GM18870 (cell line): Measurements from ENCODE around the gene SEMA4B.
"Not testable (repeated sequence)": the region's sequence is repeated elsewhere in the genome, so short reads cannot be mapped to it uniquely, and the experiment has no call there.

Experiments
- ATAC-seq: cut with Tn5 transposase; IDR thresholded peaks from one replicate; pipeline ENCODE4 v1.9.1; 2021; ENCODE audit warnings: moderate library complexity; ENCODE audit not compliant: unreplicated experiment

SEMA4B gene

DNA sequence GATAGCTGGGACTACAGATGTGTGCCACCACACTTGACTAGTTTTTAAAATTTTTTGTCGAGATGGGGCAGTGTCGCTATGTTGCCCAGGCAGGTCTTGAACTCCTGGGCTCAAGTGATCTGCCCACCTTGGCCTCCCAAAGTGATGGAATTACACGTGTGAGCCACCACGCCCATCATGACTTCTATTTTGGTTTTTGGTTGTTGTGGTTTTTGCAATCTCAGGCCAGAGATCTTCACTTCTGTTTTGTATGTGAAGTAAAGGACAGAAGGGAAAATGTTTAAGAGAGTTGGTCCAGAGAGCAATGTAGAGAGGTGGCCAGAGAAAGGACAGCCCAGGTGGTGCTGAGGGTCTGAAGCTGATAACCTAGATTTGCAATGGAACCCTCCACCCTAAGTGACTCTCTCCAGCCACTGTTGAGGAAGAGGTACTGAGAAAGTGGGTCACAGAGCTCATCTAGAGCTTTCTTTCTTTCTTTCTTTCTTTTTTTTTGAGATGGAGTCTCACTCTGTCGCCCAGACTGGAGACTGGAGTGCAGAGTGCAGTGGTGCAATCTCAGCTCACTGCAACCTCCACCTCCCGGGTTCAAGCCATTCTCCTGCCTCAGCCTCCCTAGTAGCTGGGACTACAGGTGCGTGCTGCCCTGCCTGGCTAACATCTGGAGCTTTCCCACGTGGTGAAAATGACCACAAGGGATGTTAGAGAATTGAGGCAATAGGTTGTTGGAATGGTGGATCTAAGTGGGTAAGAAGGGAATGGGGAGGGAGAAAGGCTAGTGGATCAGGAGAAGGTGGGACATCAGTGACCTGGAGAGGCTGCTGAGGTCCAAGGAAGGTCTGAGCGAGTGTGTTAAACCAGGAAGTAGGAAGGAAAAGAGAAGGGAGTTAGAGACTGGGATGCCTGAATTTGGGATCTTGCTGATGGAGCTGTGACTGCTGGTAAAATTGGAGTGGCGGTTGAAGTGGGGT is 22.4 kb upstream of the SEMA4B start:
- ATAC-seq = no peak

DNA sequence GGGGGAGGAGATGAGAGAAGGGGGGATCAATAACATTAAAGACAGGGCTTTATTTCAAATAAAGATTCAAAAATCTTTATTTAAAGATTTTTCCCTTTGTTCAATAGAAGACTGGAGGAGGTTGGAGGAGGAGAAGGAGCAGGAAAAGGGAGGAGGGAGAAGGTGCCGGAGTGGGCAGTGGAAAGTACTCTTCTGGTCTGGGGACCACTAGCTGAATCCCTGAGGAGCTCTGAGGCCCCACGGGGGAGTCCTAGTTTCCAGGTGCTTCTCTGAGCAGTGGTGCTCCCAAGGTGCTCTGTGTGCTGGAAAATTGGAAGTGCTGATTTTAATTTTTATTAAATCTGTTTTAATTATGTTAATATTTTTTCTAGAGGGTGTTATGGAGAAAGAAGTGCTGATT is 19.4 kb upstream of the SEMA4B start:
- ATAC-seq = no peak

DNA sequence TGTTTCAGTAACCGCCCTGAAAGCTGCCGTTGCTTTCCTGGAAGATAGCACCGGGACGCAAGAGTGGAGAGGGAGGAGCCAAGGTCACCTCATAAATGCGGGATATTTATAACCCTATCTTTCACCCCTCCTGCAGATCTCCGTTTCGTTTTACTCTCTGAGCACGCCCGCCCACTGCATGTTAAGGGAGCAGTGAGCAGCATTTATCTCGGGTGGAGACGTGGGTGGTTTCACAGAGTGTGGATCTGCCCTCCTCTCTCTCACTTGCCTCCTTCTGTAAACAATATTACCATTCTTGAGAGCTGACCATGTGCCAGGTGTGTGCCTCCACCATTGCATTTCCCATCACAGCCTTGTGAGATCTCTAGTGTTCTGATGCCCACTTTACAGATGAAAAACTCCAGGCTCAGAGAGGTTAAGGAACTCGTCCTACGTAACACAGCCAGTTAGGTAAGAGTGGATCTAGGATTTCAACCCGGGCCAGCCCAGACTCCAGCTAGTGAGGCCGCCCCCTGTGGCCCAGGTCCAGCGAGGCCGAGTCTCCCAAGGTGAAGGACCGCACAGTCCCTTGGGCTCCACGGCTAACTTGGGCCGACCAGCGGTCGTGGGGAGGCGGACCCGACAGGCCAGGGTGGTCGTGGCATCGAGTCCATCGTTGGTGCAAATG is 16.9 kb upstream of the SEMA4B start:
- ATAC-seq = peak; percentile 50

DNA sequence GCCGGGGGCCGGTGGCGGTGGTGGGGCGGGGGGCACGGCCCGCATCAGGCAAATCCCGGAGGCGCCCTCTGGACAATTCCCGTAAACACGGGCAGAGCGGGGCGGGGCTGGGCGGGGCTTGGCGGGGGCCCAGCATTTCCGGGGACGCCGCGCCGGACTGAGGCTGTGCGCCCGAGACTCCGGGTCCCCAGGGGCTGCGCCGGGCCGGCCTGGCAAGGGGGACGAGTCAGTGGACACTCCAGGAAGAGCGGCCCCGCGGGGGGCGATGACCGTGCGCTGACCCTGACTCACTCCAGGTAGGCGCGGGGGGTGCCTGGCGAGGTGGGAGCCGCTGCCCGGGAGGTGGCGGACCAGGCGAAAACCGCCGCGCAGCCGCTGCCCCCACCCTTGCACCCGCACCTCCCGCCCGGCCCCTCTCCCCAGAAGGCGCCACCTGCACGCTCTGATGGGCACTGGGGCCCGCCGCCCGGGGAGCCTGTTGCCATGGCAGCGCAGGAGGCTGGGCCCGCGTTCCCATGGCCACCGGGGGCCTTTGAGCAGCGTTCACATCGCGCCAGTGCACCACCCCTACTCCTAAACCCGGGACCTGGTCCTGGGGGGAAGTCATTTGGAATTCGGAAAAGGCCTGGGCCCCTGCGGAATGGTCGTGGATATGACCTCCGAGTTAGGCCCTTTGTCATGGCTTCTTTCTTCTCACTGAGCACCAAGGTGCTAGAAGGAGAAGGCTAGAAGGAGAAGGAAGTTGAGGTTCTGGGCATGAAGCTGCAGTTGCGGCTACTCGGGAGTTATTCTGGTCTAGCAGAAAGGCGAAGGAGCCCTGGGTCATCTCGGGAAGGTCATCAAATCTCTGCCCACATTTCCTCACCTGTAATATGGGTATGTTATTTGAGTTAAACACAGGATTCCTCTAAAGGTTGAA is 16.1 kb upstream of the SEMA4B start:
- peak; percentile 46 for ATAC-seq

DNA sequence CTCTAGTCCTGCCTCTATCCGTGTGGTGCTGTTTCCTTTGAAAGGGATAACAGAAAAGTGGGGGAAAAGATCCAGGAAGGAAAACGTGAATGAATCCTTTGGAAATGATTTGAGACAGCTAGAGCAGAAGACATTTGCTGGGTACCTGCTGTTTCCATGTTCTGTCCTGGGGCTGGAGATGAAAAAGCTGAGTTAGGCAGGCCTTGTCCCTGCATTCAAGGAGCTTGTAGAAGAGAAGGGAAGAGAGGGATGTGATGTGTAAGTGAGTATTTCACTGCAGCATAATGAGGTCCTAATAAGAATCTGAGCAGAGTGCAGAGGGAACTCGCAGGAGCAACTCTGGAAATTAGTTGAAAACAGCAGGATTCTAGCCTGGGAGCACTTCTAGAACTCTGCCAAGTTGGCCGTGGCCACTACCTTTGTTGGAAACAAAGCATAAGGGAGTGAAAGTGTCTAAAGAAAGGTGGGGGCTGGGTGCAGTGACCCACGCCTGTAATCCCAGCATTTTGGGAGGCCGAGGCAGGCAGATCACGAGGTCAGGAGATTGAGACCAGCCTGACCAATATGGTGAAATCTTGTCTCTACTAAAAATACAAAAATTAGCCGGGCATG is 13.8 kb upstream of the SEMA4B start:
- no peak for ATAC-seq

DNA sequence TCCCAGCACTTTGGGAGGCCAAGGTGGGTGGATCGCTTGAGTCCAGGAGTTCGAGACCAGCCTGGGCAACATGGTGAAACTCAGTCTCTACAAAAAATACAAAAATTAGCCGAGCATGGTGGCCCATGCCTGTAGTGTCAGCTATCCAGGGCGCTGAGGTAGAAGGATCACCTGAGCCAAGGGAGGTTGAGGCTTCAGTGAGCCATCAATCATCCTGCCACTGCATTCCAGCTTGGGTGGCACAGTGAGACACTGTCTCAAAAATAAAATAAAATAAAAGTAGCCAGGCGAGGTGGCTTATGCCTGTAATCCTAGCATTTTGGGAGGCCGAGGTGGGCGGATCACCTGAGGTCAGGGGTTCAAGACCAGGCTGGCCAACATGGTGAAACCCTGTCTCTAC is 13.1 kb upstream of the SEMA4B start:
- not testable (repeated sequence) for ATAC-seq

DNA sequence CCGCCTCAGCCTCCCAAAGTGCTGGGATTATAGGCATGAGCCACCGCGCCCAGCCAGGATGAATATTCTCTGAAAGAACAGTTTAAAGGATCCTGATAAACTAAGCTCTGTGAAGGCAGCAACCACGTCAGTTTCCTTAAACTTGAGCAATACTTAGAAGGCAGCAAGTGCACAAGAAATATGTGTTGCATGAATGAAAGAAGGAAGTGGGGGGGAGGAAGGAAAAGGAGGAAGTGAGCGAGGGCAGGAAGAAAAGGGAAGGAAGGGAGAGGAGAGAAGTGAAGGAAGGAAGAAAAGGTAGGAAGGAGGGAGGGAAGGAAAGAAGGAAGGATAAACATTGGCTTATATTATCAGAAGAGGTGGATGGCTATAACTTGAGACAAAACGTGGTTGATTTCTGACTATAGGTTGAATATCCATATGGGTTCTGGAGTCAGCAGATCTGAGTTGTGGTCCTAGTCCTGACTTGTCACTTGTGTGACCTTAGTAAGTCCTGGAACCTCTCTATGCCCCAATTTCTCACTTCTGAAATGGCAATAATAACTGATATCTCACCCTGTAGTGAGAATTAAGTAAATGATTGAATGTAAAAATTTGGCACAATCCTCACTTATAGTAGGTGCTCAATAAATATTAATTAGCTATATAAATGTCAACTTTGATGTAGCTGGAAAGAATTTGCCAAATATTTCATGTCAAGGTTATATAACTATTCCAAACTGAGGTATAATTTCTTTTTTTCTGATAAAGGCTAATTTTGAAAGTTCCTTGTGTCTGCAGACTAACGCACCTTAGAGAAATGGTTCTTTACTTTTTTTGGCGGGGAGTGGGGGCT is 12.0 kb upstream of the SEMA4B start:
- ATAC-seq = no peak

DNA sequence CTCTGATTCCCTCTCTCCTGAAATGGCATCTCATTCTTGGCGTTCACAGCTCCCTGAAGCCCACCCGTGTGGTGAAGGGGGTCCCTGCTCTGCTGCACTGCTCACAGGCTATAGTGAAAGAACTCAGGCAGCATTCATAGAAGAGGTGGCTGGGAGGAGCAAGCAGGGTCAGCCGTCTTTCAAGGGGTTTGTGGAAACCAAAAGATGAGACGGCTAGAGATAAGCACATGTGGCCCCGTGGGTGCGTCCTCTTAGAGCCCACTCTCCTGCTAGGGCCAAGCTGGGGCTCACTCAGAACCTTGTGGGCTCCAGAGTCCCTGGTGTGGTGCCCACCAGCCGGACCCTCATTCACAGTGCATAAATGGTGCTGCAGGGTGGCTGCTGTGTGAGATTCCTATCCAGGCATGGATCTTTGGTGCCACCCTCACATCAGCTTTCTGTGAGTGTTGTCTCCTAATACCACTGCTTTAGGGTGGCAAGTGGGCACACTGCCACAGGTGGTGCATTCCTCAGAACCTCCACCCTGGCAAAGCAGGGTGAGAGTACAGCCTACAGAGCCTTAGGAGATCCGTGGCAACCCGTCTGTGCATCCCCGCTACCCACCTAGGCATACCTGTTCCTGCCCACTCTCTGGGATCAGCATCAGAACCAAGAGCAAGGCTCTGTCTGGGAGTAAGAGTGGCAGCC is 11.2 kb upstream of the SEMA4B start:
- no peak for ATAC-seq

DNA sequence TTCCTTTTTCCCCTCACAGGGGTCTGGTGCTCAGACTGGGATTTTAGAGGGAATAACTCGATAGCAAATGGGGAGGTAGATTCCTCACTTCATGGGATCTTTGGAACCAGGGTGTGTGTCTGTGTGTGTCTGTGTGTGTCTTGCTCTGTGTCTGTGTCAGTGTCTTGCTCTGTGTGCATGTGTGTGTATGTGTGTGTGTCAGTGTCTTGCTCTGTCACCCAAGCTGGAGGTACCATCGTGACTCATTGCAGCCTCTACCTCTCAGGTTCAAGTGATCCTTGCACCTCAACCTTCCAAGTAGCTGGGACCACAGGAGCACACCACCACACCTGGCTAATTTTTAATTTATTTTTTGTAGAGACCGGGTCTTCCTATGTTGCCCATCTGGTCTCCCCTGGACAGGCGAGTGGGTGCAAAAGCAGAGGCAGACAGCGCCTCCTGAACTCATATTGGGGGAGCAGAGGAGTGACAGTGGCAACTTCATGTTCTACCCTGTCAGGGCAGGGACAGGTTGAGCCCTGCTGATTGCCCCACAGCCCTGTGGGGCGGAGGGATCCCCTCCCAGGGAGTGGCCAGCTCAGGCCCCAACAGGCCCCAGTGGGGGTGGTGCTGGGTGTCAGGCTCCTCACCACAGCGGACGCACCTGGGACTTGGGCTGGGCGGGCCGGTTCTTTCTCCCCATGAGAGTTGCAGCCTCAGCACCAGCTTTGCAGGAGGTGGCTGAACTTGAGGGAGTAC is 10.4 kb upstream of the SEMA4B start:
- ATAC-seq = no peak

DNA sequence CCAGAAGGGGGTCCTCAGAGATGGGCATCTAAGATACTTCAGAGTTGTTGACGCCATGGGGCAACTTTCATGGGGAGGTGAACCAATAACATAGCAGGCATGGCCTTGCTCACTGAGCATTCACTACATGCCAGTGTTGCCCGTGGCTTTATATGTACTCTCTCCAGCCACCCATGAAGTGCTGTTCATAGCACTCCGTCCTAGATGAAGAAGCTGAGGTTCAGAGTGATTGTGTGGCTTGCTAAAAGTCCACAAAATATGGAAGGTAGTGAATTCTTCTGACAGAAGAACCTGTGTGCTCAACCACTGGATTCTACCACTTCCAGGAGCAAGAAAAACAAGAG is 9.8 kb upstream of the SEMA4B start:
- no peak for ATAC-seq

DNA sequence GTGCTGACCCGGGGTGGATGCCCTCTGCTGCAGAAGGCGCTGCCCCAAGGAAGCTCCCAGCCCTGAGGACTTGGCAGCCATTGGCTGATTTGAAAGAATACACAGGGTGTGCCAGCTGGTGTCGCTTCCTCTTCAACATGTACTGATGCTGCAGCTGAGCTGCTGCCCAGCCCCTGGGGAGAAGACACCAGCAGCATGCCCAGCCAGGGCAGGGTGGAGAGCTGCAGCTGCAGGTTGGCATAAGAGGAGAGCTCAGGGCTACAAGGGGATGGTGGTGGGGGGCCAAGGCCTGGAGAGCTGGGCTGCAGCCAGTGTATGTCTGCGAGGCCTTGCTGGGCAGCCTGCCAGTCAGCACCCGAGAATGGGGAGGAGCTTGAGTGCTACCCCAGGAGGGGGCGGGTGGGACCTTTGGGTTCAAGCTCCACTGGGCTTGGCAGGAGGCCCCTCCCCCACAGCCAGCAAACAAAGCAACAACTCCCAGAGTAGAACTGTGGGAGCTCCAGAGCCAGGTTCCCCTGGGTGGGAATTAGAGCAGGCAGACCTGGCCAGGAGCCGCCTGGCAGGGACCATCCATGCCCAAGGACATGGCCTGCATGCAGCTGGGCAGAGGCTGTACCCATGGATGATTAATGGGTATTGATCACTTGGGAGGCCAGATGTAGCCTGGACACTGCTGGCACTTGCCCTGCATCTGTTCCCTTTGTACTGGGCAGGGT is 9.2 kb upstream of the SEMA4B start:
- peak; percentile 57 for ATAC-seq

DNA sequence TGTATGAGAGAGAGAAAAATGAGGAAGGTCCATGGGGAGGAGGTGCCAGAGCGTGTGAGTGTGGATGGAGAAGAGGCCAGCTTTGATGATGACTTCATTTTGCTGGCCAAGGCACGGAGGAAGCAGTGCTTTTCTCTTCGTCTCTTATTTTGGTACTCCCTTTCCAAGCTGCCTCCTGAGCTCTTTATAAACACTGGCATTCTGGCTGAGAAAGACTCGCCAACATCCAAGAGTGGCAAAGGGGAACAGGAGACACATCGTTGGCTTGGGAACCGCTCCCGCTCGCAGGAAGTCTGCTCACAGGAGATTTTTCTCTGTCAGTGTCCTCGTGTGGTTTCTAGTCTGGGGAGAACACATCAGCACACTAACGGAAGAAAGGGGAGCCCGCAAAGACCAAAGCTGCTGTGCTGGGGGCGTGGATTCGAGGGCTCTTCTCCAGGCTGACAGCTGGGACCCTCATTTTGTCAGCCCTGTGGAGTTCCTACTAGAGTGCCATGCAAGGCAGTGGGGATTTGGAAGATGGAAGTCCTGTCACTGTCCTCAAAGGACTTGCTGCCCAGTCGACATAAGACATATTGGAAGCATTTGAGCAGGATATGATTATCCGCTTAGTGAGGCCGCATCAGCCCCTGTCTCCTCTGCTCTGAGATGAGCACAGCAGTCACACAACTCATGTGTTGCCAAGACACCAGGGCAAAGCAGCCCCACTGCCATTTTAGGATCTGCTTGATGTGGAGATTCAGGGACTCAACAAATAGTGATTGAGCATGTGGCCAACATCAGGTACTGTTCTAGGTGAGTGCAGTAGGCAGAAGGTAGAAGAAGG is 8.0 kb upstream of the SEMA4B start:
- ATAC-seq = no peak

DNA sequence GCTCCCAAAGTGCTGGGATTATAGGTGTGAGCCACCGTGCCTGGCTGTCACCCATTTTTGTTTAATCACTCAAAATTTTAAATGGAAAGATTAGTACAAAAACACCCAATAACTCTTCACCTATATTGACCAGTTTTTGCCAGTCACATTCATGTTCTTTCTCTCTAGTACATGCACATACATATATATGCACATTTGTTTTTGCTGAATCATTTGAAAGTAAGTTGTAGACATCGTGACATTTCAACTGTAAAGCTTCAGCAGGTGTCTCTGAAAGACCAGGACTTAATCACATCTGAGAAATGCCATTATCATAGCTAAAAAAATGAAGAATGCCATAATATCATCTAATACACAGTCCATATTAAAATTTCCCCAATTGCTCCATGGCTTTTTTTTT is 6.5 kb upstream of the SEMA4B start:
- no peak for ATAC-seq

DNA sequence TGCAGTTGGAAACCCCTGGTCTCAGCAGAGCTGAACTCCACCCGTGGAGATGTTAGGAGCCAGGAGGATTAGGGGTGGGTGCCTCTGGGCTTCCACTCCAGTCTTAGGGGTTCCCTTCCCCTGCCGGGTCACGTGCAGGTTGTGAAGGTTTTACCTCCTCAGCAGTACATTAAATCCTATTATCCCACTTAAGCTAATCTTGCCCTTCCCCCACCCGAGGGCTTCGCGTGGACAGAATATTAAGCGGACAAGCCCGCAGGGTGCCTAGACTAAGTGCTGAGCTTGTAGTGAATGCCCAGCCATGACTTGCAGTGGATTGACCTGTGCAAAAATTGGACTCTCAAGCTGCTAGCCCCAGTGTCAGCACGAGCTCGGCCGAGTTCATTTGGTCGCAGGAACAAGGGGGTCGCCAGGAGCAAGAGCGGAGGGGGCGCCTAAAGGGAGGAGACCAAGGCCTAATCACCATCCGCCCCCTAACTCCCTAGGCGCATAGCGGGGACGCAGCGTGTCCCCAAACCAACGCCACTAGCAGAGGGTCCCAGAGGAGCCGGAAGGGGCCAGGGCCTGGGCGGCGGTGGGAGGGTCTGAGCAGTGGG is 498 bp upstream of the SEMA4B start:
- no peak for ATAC-seq

DNA sequence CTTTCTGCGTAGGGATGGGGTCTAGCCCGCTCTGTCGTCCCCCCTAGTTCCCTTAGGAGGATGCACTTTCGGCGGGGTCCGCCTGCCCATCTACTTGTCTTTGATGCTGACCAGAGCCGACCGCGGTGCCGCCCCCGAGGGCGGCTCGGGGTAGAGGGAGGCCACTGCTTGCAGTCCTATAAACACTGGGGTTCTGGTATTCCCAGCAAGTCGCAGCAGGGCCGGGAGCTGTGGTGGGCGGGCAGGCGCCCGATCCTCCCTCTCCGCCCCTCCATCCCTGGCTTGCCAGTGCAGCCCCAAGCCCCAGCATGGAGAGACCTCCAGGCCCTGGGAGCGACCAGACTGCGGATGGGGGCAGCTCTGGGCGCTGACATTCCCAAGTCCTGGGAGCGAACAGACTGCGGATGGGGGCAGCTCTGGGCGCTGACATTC is 830 bp downstream of the SEMA4B start:
- no peak for ATAC-seq

DNA sequence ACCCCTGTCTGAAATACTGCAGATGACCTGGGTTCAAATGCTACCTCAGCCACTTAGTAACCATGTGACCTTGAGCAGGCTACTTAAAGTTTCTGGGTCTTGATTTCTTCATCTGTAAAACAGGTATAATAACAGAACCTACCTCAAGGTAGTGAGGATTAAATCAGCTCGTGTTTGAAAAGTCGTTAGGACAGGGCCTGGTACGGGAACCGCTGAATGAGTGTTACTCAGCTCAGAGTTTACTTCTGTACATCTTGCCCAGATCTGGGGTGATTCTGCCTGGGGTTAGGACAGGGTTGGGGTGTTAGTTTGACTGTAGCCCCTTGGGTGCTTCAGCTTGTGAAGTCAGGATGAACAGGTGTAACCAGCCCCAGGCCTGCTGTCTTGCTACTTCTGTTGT is 1.8 kb downstream of the SEMA4B start:
- no peak for ATAC-seq

DNA sequence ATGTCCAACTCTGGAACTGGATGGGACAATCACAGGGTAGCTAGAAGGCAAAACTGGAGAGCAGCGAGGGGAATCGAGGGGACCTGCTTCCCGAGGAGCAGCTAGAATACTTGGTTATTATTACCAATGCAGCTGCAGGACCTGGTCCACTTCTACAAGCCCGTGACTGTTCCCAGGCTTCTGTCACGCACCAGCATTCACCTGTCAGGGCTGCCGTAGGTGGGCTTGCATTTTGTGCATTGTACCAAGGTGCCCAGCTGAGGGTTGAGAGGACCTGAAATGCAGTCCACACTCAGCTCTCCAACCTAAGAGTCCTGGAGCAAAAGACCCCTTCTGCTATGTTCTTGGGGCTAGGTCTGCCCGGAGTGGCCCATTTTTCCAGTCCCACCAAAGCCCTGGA is 2.3 kb downstream of the SEMA4B start:
- no peak for ATAC-seq
